C4-2B (cell line): ENCODE results near the gene MATN1.

Source experiments
- H3K27ac ChIP-seq: fragments of 450-650 bp; 2 replicates; pipeline ENCODE4 v1.5.1; 2017
- CTCF ChIP-seq: fragments of 450-650 bp; conservative IDR thresholded peaks from 2 replicates; pipeline ENCODE4 v1.5.1; 2017; ENCODE audit warnings: mild to moderate bottlenecking
- ZFX ChIP-seq: fragments of 450-650 bp; IDR thresholded peaks from 2 replicates; pipeline ENCODE4 v1.6.1; 2017

The MATN1 gene

GRCh38 chr1:30663596-30664091 is 59.7 kb downstream of the MATN1 start:
- no peak for TF ChIP-seq CTCF
- TF ChIP-seq ZFX, result no peak
- H3K27ac ChIP-seq, result peak overlapping the region; percentile 52

DNA sequence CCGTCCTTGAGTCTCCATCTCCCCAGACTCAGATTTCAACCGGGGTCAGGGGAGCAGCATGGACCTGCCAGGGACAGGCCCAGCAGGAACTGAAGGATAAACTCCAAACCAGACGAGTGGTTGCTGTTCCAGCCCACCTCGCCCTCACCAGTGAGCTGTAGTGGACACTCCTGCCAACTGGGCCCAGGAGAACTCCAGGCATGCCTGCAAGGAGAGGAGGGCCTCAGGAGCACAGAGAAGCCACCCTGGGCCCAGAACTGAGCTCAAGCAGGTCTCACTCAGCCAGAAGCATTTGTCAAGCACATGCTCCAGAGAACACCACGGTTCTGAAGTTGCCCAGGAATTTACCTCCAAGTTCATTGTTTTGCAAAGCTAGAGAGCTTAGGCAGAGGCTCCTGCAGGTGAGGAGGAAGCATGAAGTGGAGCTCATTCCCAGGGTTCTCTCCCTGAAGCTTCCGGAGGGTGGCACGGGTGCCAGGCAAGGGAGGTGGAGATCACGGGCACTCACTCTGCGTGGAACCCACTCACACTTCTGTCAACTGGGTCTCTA is 61.0 kb downstream of the MATN1 start:
- H3K27ac ChIP-seq, result no peak overlapping the region
- TF ChIP-seq CTCF (no peak), ZFX (no peak)

DNA sequence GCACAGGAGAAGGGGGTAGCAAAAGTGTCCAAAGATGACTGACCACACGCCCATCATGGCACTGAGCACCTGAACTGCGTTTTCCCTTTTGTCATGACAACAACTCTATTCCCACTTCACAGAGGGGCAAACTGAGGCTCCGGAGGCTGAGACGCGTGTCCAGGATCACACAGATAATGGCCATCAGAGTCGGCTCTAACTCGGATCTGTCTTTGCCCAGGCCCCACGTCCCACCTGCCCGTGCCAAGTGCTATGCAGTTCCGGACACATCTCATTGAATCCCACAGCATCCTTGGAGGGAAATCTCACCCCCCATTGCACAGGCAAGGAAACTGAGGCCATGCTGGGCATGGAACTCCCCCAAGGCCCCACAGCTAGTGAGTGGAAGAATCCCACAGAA is 62.1 kb downstream of the MATN1 start:
- no peak overlapping the region for H3K27ac ChIP-seq
- TF ChIP-seq ZFX, result no peak
- TF ChIP-seq CTCF, result no peak
